ENCODE measurements around the gene CR1.

CR1 gene

GRCh38 chr1:207495801-207496792, at the start of gene CR1:
Gene CR1, plus strand, starts transcription at chr1:207496157. Its CDS starts 111 bp downstream, at chr1:207496268.
- Mint-ChIP-seq H3K4me3 (peak within 1 kb of the TSS; percentile 66), H3K27me3 (ENCODE audit: low read depth) (peaks cover 43% of the 10 kb centered on the region), H3K27ac (no peak within 1 kb of the TSS), H3K4me1 (ENCODE audit: low read depth) (peaks cover 11% of the 10 kb centered on the region), H3K36me3 (ENCODE audit: low read depth) (peaks cover 5% of the 10 kb centered on the region), H3K9me3 (no peaks in the 10 kb centered on the region)

- Mint-ChIP-seq H3K27me3 (ENCODE audit: low read depth) (peaks cover 41% of the 10 kb centered on the region), H3K4me3 (peak overlapping the region; percentile 38), H3K4me1 (ENCODE audit: low read depth) (peaks cover 8% of the 10 kb centered on the region), H3K27ac (no peak overlapping the region), H3K9me3 (no peaks in the 10 kb centered on the region), H3K36me3 (ENCODE audit: low read depth) (no peaks in the 10 kb centered on the region)
These were observed 42.3 kb upstream of the CR1 start for GRCh38 chr1:207453710-207454045.

DNA sequence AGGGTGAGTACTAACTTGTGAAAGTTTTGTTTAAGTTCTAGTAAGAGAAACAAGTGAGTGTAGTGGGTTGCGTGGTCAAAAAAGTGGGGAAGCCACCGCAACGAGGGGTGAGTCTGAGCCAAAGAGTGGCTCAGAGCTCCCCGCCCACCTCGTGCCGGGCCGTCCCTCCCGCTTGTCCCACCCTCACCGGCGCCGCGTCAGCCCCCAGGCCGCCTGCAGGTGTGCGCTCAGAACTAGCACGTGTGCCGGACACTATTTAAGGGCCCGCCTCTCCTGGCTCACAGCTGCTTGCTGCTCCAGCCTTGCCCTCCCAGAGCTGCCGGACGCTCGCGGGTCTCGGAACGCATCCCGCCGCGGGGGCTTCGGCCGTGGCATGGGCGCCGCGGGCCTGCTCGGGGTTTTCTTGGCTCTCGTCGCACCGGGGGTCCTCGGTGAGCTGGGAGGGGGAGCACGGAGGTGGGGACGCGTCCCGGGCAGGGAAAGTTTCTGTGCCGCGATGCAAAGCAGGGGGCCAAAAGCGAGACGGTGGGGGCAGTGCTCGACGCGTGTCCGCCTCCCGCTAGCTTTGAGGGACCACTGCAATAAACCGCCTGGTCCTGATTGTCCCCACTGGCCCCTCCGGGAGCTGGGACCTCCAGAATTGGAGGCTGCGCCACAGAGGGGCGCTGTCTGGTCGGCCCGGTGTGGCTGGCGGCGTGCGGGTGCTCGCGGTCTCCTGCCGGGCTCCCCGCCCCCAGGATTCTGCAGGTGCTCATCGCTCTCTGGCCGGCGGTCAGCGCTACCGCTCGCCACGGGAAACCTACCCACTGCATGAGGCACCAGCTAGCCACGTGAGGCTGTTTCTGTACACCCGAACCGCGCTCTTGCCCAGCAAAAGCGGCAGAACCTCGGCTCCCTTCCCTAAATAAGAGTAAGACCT, 41.7 kb upstream of the CR1 start, which contains the start of gene CR2:
CR2 (plus strand) TSS at position 283 of the 919 bp plus-strand sequence; CDS start at position 374, 91 bp downstream.
- H3K27ac Mint-ChIP-seq, result no peak within 1 kb of the TSS
- H3K4me1 Mint-ChIP-seq (ENCODE audit: low read depth), result peaks cover 8% of the 10 kb centered on the region
- peak within 1 kb of the TSS; percentile 38 for H3K4me3 Mint-ChIP-seq
- H3K36me3 Mint-ChIP-seq (ENCODE audit: low read depth), result no peaks in the 10 kb centered on the region
- H3K27me3 Mint-ChIP-seq (ENCODE audit: low read depth), result peaks cover 41% of the 10 kb centered on the region
- H3K9me3 Mint-ChIP-seq, result no peaks in the 10 kb centered on the region

DNA sequence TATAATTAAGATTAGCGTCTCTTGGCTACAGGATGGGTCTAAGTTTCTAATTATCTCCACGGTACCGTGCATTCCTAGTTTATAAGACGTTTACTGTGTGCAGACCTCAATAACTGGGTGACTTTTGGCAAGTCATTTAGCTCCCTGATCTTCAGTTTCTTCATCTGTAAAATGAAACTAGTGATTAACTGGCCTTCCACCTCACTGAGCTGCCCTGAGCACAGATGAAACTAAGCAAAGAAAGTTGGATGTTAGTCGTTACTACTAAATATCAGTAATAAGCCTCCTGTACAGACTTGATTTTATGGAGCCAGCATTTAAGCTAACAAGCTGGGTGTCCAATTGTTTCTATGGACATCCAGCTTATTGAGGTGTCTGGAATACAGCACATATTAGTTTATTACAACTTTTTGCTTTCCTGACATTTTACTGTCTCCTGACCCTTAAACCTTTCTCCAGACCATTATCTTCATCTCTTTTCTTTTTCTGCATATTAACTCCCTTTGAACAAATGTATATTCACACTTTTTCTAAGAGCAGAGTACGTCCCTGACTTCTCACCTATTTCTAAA, 40.7 kb upstream of the CR1 start:
- peaks cover 13% of the 10 kb centered on the region for H3K4me1 Mint-ChIP-seq (ENCODE audit: low read depth)
- H3K27ac Mint-ChIP-seq, result no peak overlapping the region
- H3K36me3 Mint-ChIP-seq (ENCODE audit: low read depth), result no peaks in the 10 kb centered on the region
- H3K4me3 Mint-ChIP-seq, result peak overlapping the region; percentile 38
- no peaks in the 10 kb centered on the region for H3K9me3 Mint-ChIP-seq
- H3K27me3 Mint-ChIP-seq (ENCODE audit: low read depth), result peaks cover 32% of the 10 kb centered on the region

DNA sequence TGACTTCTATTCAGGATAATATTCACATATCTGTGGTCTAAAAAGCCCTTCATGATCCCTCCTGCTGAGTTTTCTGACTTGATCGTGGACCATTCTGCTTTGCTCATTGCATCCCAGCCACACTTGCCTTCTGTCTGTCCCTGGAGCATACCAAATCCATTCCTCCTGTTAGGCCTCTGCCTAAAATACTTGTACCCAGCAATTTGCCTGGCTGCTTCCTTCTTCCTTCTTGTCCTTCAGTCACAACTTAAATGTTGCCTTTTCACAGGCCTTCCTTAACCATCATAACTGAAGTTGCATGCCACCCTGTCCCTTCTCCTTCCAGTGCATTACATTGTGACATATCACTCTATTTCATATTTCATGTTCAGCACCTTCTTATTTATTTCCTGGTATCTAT, 37.5 kb upstream of the CR1 start:
- H3K4me3 Mint-ChIP-seq, result no peak overlapping the region
- H3K4me1 Mint-ChIP-seq (ENCODE audit: low read depth), result peaks cover 13% of the 10 kb centered on the region
- H3K27ac Mint-ChIP-seq, result no peak overlapping the region
- no peaks in the 10 kb centered on the region for H3K36me3 Mint-ChIP-seq (ENCODE audit: low read depth)
- H3K9me3 Mint-ChIP-seq, result no peaks in the 10 kb centered on the region
- peaks cover 5% of the 10 kb centered on the region for H3K27me3 Mint-ChIP-seq (ENCODE audit: low read depth)

DNA sequence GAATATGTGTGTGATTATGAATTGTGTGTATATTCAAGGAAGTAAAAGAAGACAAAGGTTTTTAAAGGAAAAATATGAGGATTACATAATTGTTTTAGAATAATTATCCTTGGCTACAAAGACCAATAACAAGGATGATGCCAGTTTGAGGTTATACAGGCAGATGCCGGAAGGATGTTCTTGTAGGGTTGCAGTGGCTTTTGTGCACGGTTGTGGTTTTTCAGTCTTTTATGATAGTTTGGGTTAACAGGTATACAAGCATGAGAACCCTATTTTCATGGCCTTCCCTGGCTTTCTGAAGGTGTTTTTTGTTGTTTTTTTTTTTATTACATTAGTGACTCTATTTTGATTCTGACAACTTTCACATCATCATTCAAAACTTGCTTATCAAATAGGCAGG, 36.9 kb upstream of the CR1 start:
- Mint-ChIP-seq H3K9me3 (no peaks in the 10 kb centered on the region), H3K36me3 (ENCODE audit: low read depth) (no peaks in the 10 kb centered on the region), H3K27ac (no peak overlapping the region), H3K27me3 (ENCODE audit: low read depth) (peaks cover 4% of the 10 kb centered on the region), H3K4me3 (no peak overlapping the region), H3K4me1 (ENCODE audit: low read depth) (peaks cover 10% of the 10 kb centered on the region)

- H3K36me3 Mint-ChIP-seq (ENCODE audit: low read depth), result peaks cover 1% of the 10 kb centered on the region
These were observed 34.3 kb upstream of the CR1 start for GRCh38 chr1:207461649-207462048.

GRCh38 chr1:207462535-207462934, 33.4 kb upstream of the CR1 start:
- H3K27ac Mint-ChIP-seq, result no peak overlapping the region
- H3K36me3 Mint-ChIP-seq (ENCODE audit: low read depth), result peaks cover 1% of the 10 kb centered on the region
- H3K4me3 Mint-ChIP-seq, result no peak overlapping the region
- peaks cover 24% of the 10 kb centered on the region for H3K27me3 Mint-ChIP-seq (ENCODE audit: low read depth)
- peaks cover 5% of the 10 kb centered on the region for H3K4me1 Mint-ChIP-seq (ENCODE audit: low read depth)
- no peaks in the 10 kb centered on the region for H3K9me3 Mint-ChIP-seq

More at GRCh38 chr1:207461649-207462048, 34.3 kb upstream of the CR1 start:
- Mint-ChIP-seq H3K27ac (no peak overlapping the region), H3K4me3 (no peak overlapping the region), H3K4me1 (ENCODE audit: low read depth) (peaks cover 5% of the 10 kb centered on the region), H3K9me3 (no peaks in the 10 kb centered on the region), H3K27me3 (ENCODE audit: low read depth) (peaks cover 15% of the 10 kb centered on the region)

DNA sequence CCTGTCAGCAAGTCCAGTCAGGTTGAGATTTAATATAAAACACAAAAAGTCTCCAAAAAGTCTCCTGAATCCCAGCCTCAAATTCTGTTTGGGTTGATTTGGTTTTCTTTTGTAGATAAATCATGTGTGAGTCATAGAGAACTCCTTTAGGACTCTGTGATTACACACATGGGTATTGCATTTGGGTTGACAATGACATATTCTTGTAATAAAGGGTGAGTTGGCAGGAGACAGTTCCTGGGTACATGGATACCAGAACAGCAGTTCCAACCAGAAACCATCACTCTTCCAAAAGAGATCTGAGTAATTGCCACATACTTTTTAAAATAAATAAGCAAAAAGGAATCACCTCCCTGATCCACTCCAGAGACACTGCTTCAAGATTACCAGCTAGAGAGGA, 32.9 kb upstream of the CR1 start:
- Mint-ChIP-seq H3K4me3 (no peak overlapping the region), H3K9me3 (no peaks in the 10 kb centered on the region), H3K27ac (no peak overlapping the region), H3K27me3 (ENCODE audit: low read depth) (peaks cover 25% of the 10 kb centered on the region), H3K36me3 (ENCODE audit: low read depth) (peaks cover 1% of the 10 kb centered on the region), H3K4me1 (ENCODE audit: low read depth) (peaks cover 5% of the 10 kb centered on the region)

- no peaks in the 10 kb centered on the region for H3K9me3 Mint-ChIP-seq
- H3K36me3 Mint-ChIP-seq (ENCODE audit: low read depth), result peaks cover 1% of the 10 kb centered on the region
- H3K27ac Mint-ChIP-seq, result no peak overlapping the region
- H3K4me3 Mint-ChIP-seq, result no peak overlapping the region
- peaks cover 5% of the 10 kb centered on the region for H3K4me1 Mint-ChIP-seq (ENCODE audit: low read depth)
- peaks cover 28% of the 10 kb centered on the region for H3K27me3 Mint-ChIP-seq (ENCODE audit: low read depth)
These were observed 32.4 kb upstream of the CR1 start for GRCh38 chr1:207463571-207463970.

DNA sequence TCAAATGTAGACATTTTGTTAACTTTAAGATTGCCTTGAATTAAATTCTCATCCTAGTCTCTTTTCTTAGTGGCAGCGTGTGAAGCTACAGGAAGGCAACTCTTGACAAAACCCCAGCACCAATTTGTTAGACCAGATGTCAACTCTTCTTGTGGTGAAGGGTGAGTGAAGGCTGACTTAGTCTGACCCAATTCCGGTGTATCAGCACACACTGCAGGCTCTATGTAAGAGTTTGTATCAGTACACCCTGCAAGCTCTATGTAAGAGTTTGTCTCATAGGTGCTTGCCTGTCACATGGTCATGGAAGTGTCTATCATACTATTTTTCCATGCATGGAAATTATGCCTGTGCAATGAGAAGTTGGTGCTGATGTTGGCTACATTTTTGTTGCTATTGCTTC, 25.0 kb upstream of the CR1 start:
- Mint-ChIP-seq H3K4me3 (no peak overlapping the region), H3K9me3 (no peaks in the 10 kb centered on the region), H3K27ac (no peak overlapping the region), H3K4me1 (ENCODE audit: low read depth) (no peaks in the 10 kb centered on the region), H3K27me3 (ENCODE audit: low read depth) (peaks cover 20% of the 10 kb centered on the region), H3K36me3 (ENCODE audit: low read depth) (no peaks in the 10 kb centered on the region)

GRCh38 chr1:207474210-207474609, 21.7 kb upstream of the CR1 start:
- Mint-ChIP-seq H3K36me3 (ENCODE audit: low read depth) (no peaks in the 10 kb centered on the region), H3K27ac (no peak overlapping the region), H3K27me3 (ENCODE audit: low read depth) (peaks cover 7% of the 10 kb centered on the region), H3K4me3 (no peak overlapping the region), H3K4me1 (ENCODE audit: low read depth) (no peaks in the 10 kb centered on the region), H3K9me3 (no peaks in the 10 kb centered on the region)

DNA sequence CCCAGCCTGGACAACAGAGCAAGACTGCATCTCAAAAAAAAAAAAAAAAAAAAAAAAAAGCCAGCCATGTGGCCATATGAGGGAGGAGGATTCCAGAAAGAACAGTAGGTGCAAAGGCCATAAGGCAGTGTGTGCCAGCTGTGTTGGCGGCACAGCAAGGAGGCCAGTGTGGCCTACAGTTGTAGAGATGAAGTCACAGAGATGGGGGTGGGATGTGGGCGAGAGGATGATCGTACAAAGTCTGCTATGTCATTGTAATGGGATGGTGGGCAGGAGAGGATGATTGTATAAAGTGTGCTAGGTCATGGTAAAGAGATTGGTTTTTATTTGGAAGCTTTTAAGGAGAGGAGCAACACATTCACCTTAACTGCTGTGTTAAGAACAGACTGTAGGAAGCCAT, 9.8 kb upstream of the CR1 start:
- no peaks in the 10 kb centered on the region for H3K9me3 Mint-ChIP-seq
- no peaks in the 10 kb centered on the region for H3K4me1 Mint-ChIP-seq (ENCODE audit: low read depth)
- H3K27me3 Mint-ChIP-seq (ENCODE audit: low read depth), result peaks cover 32% of the 10 kb centered on the region
- H3K36me3 Mint-ChIP-seq (ENCODE audit: low read depth), result no peaks in the 10 kb centered on the region
- H3K27ac Mint-ChIP-seq, result no peak overlapping the region
- H3K4me3 Mint-ChIP-seq, result no peak overlapping the region

GRCh38 chr1:207487636-207488035, 8.3 kb upstream of the CR1 start:
- no peak overlapping the region for H3K4me3 Mint-ChIP-seq
- H3K36me3 Mint-ChIP-seq (ENCODE audit: low read depth), result no peaks in the 10 kb centered on the region
- no peaks in the 10 kb centered on the region for H3K9me3 Mint-ChIP-seq
- H3K27ac Mint-ChIP-seq, result no peak overlapping the region
- no peaks in the 10 kb centered on the region for H3K4me1 Mint-ChIP-seq (ENCODE audit: low read depth)
- peaks cover 32% of the 10 kb centered on the region for H3K27me3 Mint-ChIP-seq (ENCODE audit: low read depth)
